ENCODE measurements around the gene EGFL6. TPM values are rescaled to one million over a fixed set of nuclear protein-coding genes. Genes with fewer than 3 reads are reported as not detected.

EGFL6 gene
- polyA plus RNA-seq, 1 donor (not counting 4 experiments of a cell fraction or from before 2014, with no cell fraction given), result 0.38 TPM

- Histone ChIP-seq H3K36me3 (ENCODE audit: control insufficient read depth in 2 of 2, extremely low read depth in 1 of 2, insufficient read depth in 2 of 2, low read length in 2 of 2) (no peaks in the 10 kb centered on the region), H3K27ac (ENCODE audit: control insufficient read depth, insufficient read depth, low read length) (no peak overlapping the region), H3K4me1 (ENCODE audit: control insufficient read depth, extremely low read depth, insufficient read depth, low read length) (no peaks in the 10 kb centered on the region), H3K9me1 (ENCODE audit: control insufficient read depth, extremely low read depth, insufficient read depth, low read length) (no peaks in the 10 kb centered on the region), H3K27me3 (ENCODE audit: control insufficient read depth, extremely low read depth, insufficient read depth, low read length) (peaks cover 40% of the 10 kb centered on the region), H3K4me2 (ENCODE audit: control insufficient read depth, extremely low read depth, insufficient read depth, low read depth, low read length) (no peak overlapping the region), H3K4me3 (ENCODE audit: control insufficient read depth in 2 of 3, extremely low read depth in 1 of 3, insufficient read depth in 2 of 3, low read depth in 1 of 3, low read length in 3 of 3) (no peak overlapping the region), H4K20me1 (ENCODE audit: control insufficient read depth, extremely low read depth, insufficient read depth, low read length) (no peaks in the 10 kb centered on the region), H3K79me2 (ENCODE audit: control insufficient read depth, insufficient read depth, low read length) (no peaks in the 10 kb centered on the region), H3K9ac (ENCODE audit: control insufficient read depth, extremely low read depth, insufficient read depth, low read length) (no peak overlapping the region), H2AFZ (ENCODE audit: control insufficient read depth, low read length) (no peak overlapping the region), H3K9me3 (ENCODE audit: control insufficient read depth, low read depth, low read length) (no peaks in the 10 kb centered on the region)
- no peak for DNase-seq (ENCODE audit: low read depth, low spot score)
- no peak for FAIRE-seq
- dilution Hi-C loops (cut with MboI; ENCODE audit: extremely low pct_ligation_motif_present, low sequenced_read_pairs), result loop anchor here (5.0 kb wide), 1 partner anchor 57 kb away; no protein-coding TSS in a partner anchor
- TF ChIP-seq CTCF (optimal IDR thresholded peaks at IDR 0.05 in 1 of 3, IDR thresholded peaks at IDR 0.05 in 1 of 3, conservative IDR thresholded peaks at IDR 0.05 in 1 of 3; ENCODE audit: extremely low read depth in 1 of 3, insufficient read depth in 2 of 3, low read length in 3 of 3), result no peak
- TF ChIP-seq EZH2 (IDR thresholded peaks at IDR 0.05; ENCODE audit: low read length), result no peak
These were observed 3.9 kb upstream of the EGFL6 start for GRCh38 chrX:13565511-13565910.

- H3K4me2 ChIP-seq (ENCODE audit: control insufficient read depth, extremely low read depth, insufficient read depth, low read depth, low read length), result no peak overlapping the region
- peaks cover 72% of the 10 kb centered on the region for H3K27me3 ChIP-seq (ENCODE audit: control insufficient read depth, extremely low read depth, insufficient read depth, low read length)
- H3K79me2 ChIP-seq (ENCODE audit: control insufficient read depth, insufficient read depth, low read length), result no peaks in the 10 kb centered on the region
- no peak overlapping the region for H3K9ac ChIP-seq (ENCODE audit: control insufficient read depth, extremely low read depth, insufficient read depth, low read length)
- H3K9me1 ChIP-seq (ENCODE audit: control insufficient read depth, extremely low read depth, insufficient read depth, low read length), result no peaks in the 10 kb centered on the region
- H3K27ac ChIP-seq (ENCODE audit: control insufficient read depth, insufficient read depth, low read length), result no peak overlapping the region
- no peaks in the 10 kb centered on the region for H3K4me1 ChIP-seq (ENCODE audit: control insufficient read depth, extremely low read depth, insufficient read depth, low read length)
- no peaks in the 10 kb centered on the region for H4K20me1 ChIP-seq (ENCODE audit: control insufficient read depth, extremely low read depth, insufficient read depth, low read length)
- TF ChIP-seq CTCF (optimal IDR thresholded peaks at IDR 0.05 in 1 of 3, IDR thresholded peaks at IDR 0.05 in 1 of 3, conservative IDR thresholded peaks at IDR 0.05 in 1 of 3; ENCODE audit: extremely low read depth in 1 of 3, insufficient read depth in 2 of 3, low read length in 3 of 3) (no peak), EZH2 (IDR thresholded peaks at IDR 0.05; ENCODE audit: low read length) (no peak)
- no peak overlapping the region for H3K4me3 ChIP-seq (ENCODE audit: control insufficient read depth in 2 of 3, extremely low read depth in 1 of 3, insufficient read depth in 2 of 3, low read depth in 1 of 3, low read length in 3 of 3)
- dilution Hi-C loops (cut with MboI; ENCODE audit: extremely low pct_ligation_motif_present, low sequenced_read_pairs), result no loop called here
- no peak for FAIRE-seq
- DNase-seq (ENCODE audit: low read depth, low spot score), result no peak
- no peak overlapping the region for H2AFZ ChIP-seq (ENCODE audit: control insufficient read depth, low read length)
- no peaks in the 10 kb centered on the region for H3K36me3 ChIP-seq (ENCODE audit: control insufficient read depth in 2 of 2, extremely low read depth in 1 of 2, insufficient read depth in 2 of 2, low read length in 2 of 2)
- no peaks in the 10 kb centered on the region for H3K9me3 ChIP-seq (ENCODE audit: control insufficient read depth, low read depth, low read length)
These were observed 832 bp downstream of the EGFL6 start for GRCh38 chrX:13570261-13570605.

Data from keratinocyte (primary cell).